T-cell (primary cell): ENCODE data around the gene NPBWR2. TPM values are rescaled to one million over a fixed set of nuclear protein-coding genes. Genes with fewer than 3 reads are reported as not detected.
A peak's percentile ranks its signal among the peaks of the same experiment; 100 is the strongest.

Experiments used
- ATAC-seq, 4 experiments: fragments of 200-7000 bp in 3 of 4; fragments of 150-1000 bp in 1 of 4; cut with Tn5 transposase; replicated peaks in 1 of 4; 1 replicate in 3 of 4; 2 replicates in 1 of 4; pipeline ENCODE4 v1.10.0; 2021; ENCODE audit warnings: moderate library complexity in 3 of 4, mild to moderate bottlenecking in 2 of 4, moderate number of reproducible peaks in 1 of 4
- CTCF ChIA-PET, 2 donors: fragments of 300-600 bp; sonication (Branson Sonifier 250); formaldehyde crosslinking; loops; one replicate each; lab custom pipeline; 2022; ENCODE audit warnings: antibody characterized with exemption in 2 of 2; lab: Charles Lee
- POLR2A ChIA-PET, 2 donors: fragments of 300-600 bp; sonication (Branson Sonifier 250); formaldehyde crosslinking; loops; one replicate each; lab custom pipeline; 2022; ENCODE audit warnings: antibody characterized with exemption in 2 of 2; lab: Charles Lee
- DNase-seq, 35 experiments: peaks; one replicate each; pipeline versions ENCODE4 v3.0.0 to v3.0.0-alpha.2; 2013 to 2023
- H3K27ac ChIP-seq: one replicate; pipeline ENCODE4 v1.5.1; 2013; ENCODE audit warnings: low read length
- H3K27me3 ChIP-seq, 2 experiments: replicated peaks in 1 of 2; 1 replicate in 1 of 2; 2 replicates in 1 of 2; pipeline versions ENCODE4 v1.6.1 to v1.7.0; 2013; ENCODE audit warnings: low read length in 1 of 2, mixed read lengths in 1 of 2; ENCODE audit not compliant: control insufficient read depth in 2 of 2, insufficient read depth in 2 of 2; ENCODE audit errors: extremely low read depth in 1 of 2
- H3K36me3 ChIP-seq, 2 donors: 1 replicate in 1 of 2; 2 replicates in 1 of 2; pipeline versions ENCODE4 v1.6.1 to v1.7.0; 2013; ENCODE audit warnings: low read length in 1 of 2; ENCODE audit not compliant: control insufficient read depth in 2 of 2, insufficient read depth in 1 of 2; ENCODE audit errors: extremely low read depth in 1 of 2
- H3K4me1 ChIP-seq, 2 experiments: 1 replicate in 1 of 2; 2 replicates in 1 of 2; pipeline versions ENCODE4 v1.6.1 to v1.7.0; 2013; ENCODE audit warnings: low read length in 2 of 2, mixed read lengths in 1 of 2; ENCODE audit not compliant: insufficient read depth in 2 of 2, control insufficient read depth in 1 of 2; ENCODE audit errors: extremely low read depth in 1 of 2
- H3K4me3 ChIP-seq, 2 donors: 1 replicate in 1 of 2; 2 replicates in 1 of 2; pipeline versions ENCODE4 v1.5.1 to v1.7.0; 2013; ENCODE audit warnings: mild to moderate bottlenecking in 2 of 2, low read length in 1 of 2, moderate library complexity in 1 of 2; ENCODE audit not compliant: control insufficient read depth in 1 of 2; ENCODE audit errors: extremely low read depth in 1 of 2
- H3K9me3 ChIP-seq: 2 replicates; pipeline ENCODE4 v1.7.0; 2013
- H3K27ac Mint-ChIP-seq, 2 donors: one replicate each; pipeline ENCODE4 v1.8.0; 2020 to 2021; ENCODE audit warnings: mild to moderate bottlenecking in 2 of 2, mixed read lengths in 2 of 2
- H3K27me3 Mint-ChIP-seq, 2 donors: one replicate each; pipeline ENCODE4 v1.8.0; 2021 to 2022; ENCODE audit warnings: mixed read lengths in 2 of 2
- H3K36me3 Mint-ChIP-seq: one replicate; pipeline ENCODE4 v1.8.0; 2021; ENCODE audit warnings: mixed read lengths
- H3K4me1 Mint-ChIP-seq, 3 donors: one replicate each; pipeline ENCODE4 v1.8.0; 2020 to 2022; ENCODE audit warnings: mixed read lengths in 3 of 3, mild to moderate bottlenecking in 1 of 3
- H3K4me3 Mint-ChIP-seq, 3 donors: one replicate each; pipeline ENCODE4 v1.8.0; 2020 to 2022; ENCODE audit warnings: mild to moderate bottlenecking in 3 of 3, mixed read lengths in 3 of 3, moderate library complexity in 3 of 3
- H3K9me3 Mint-ChIP-seq, 3 donors: one replicate each; pipeline ENCODE4 v1.8.0; 2020 to 2022; ENCODE audit warnings: mixed read lengths in 3 of 3
- WGBS: methylation state at CpG from one replicate; pipeline ENCODE4 v1.1.5; 2013; ENCODE audit warnings: missing lambda C conversion rate; ENCODE audit not compliant: insufficient coverage; 5-methylcytosine and 5-hydroxymethylcytosine counted together
- total RNA-seq, 35 experiments: library from RNA in 6 of 35; stranded (reverse) in 6 of 35; fragments of 120-200 nt in 1 of 35; gene quantifications; one replicate each; pipeline versions ENCODE4 v1.2.1 to v1.2.4 and lab custom pipeline; 2013 to 2026

The NPBWR2 gene
- total RNA-seq, 5 donors from 2014 or later (not counting 1 experiment from before 2014, with no cell fraction given): not detected

DNA sequence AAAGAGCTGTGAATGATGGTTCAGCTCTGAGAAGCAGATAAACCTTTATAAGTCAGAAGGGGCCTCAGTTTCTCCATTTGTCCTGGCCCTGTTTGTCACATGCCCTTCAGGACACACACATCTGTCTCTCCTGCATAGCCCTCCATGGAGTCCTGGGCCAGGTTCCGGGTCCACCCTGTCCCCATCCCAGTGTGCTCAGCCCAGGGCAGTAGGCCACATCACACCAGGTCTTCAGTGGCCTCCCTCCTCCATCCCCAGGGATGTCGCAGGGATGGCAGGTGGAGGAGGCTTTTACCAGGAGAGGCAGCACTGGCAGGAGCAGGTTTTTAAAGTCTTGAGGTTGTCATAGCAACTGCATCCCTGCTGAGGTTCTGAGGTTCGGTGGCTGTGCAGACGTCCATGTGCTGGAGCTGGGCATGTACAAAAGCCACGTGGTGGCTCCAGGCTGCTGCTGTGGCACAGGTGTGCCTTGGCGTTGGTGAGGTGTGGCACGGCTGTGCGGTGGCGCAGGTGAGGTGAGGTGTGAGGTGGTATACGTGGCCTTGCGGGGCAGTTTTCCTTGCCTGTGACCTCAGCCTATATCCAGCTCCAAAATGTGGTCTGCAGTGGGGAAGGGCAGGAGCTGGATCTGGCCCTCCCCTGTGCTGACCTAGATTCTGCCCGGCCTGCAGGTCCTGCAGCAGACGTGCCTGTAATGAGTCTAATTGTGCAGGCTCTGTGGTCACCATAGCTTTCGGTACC is 8.0 kb upstream of the NPBWR2 start:
- Histone ChIP-seq H3K27me3 (peaks cover 0 to 5% of the 10 kb centered on the region in 2 experiments), H3K9me3 (no peaks in the 10 kb centered on the region), H3K27ac (no peak overlapping the region), H3K36me3 (no peaks in the 10 kb centered on the region), H3K4me1 (peaks cover 5 to 8% of the 10 kb centered on the region in 2 experiments), H3K4me3 (no peak overlapping the region)
- H3K4me3 Mint-ChIP-seq: no peak overlapping the region
- DNase-seq (peak in 1 of 35 experiments; percentile 21), ATAC-seq (no peak)
- no peaks in the 10 kb centered on the region for H3K36me3 Mint-ChIP-seq
- H3K27ac Mint-ChIP-seq: no peak overlapping the region
- POLR2A ChIA-PET: interaction anchor here in 1 of 2 donors (0.5 to 0.6 kb wide), 2 partner anchors 288 to 324 kb away, joined by 4 to 9 read pairs; no protein-coding TSS in a partner anchor
- H3K9me3 Mint-ChIP-seq: no peaks in the 10 kb centered on the region
- H3K4me1 Mint-ChIP-seq: peaks cover 6 to 7% (median 7%) of the 10 kb centered on the region in 3 donors
- H3K27me3 Mint-ChIP-seq: peaks cover 0 to 1% of the 10 kb centered on the region in 2 donors
- CTCF ChIA-PET: no interaction called here
- 81% methylated on average over 10 of the region's 14 CpGs for WGBS

DNA sequence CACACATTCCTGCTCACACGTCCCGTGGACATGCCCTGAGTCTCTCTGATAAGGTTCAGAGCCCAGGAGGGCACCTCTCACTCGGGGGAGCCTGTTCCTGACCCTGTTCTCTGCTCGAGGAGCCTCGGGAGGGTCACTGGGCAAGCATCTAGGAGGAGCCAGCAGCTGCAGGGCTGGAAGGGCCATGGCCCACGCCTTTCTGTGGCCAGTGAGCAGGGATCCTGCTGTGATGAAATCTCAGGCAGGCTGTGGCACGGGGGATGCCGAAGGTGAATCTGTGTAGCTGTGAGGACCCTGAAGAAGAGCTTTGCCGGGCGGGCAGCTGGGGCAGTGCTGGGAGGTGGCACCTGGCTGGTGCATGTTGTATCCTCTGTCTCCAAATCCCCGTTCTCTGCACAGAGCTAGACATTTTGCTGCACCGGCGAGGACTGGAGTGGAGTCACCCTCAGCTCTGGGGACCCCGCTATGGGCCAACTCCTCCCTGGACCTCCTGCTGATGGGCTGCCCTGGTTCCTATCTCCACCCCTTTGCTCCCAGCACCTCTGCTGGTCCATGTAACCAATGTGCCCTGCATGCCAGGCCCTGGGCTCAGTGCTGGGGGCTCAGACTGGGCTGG is 7.1 kb upstream of the NPBWR2 start:
- DNase-seq (peak in 2 of 35 experiments; percentile 11 to 13), ATAC-seq (no peak)
- peaks cover 0 to 2% (median 0%) of the 10 kb centered on the region in 3 donors for H3K4me1 Mint-ChIP-seq
- ChIA-PET POLR2A (interaction anchor here in 1 of 2 donors (0.6 kb wide), 1 partner anchor 323 kb away, joined by 9 read pairs; no protein-coding TSS in a partner anchor), CTCF (no interaction called here)
- no peak overlapping the region for H3K27ac ChIP-seq
- no peaks in the 10 kb centered on the region for H3K36me3 Mint-ChIP-seq
- H3K36me3 ChIP-seq: no peaks in the 10 kb centered on the region
- no peaks in the 10 kb centered on the region for H3K9me3 ChIP-seq
- no peaks in the 10 kb centered on the region for H3K9me3 Mint-ChIP-seq
- no peak overlapping the region for H3K27ac Mint-ChIP-seq
- H3K27me3 Mint-ChIP-seq: peaks cover 0 to 1% of the 10 kb centered on the region in 2 donors
- H3K27me3 ChIP-seq: peaks cover 0 to 2% of the 10 kb centered on the region in 2 experiments
- 85% methylated on average over 11 of the region's 14 CpGs for WGBS
- no peak overlapping the region for H3K4me3 ChIP-seq
- H3K4me1 ChIP-seq: no peaks in the 10 kb centered on the region
- no peak overlapping the region for H3K4me3 Mint-ChIP-seq

DNA sequence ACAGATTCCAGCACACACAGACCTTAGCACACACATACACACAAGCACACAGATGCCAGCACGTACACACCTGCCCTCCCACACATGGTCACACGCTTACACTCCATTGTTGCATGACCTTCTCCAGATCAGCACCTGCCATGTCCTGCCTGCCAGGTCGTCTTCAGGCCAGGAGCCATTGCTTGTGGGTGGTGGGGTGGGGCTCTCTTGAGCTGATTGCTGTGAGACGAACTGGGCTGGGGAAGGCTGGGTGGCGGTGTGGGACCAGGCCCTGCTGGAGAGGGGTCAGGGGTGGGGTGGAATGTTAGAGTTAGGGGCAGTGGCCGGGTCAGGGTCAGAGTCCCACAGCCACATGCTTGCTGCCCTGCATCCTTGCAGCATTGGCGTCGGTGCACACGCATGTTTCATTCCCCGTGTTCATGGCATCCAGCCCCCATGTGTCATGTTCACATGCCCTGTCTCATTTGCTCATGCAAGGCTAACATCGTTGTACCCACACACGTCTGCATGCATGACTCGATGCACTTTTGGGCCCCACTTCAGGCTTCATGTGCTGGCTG is 6.5 kb upstream of the NPBWR2 start:
- H3K4me3 ChIP-seq: no peak overlapping the region
- Mint-ChIP-seq H3K4me3 (no peak overlapping the region), H3K9me3 (no peaks in the 10 kb centered on the region), H3K27me3 (peaks cover 0 to 1% of the 10 kb centered on the region in 2 donors), H3K27ac (no peak overlapping the region), H3K4me1 (no peaks in the 10 kb centered on the region), H3K36me3 (no peaks in the 10 kb centered on the region)
- WGBS: 80% methylated on average over 11 of the region's 13 CpGs
- no peaks in the 10 kb centered on the region for H3K4me1 ChIP-seq
- H3K27ac ChIP-seq: no peak overlapping the region
- DNase-seq (peak in 1 of 35 experiments; percentile 18), ATAC-seq (no peak)
- ChIA-PET POLR2A (no interaction called here), CTCF (no interaction called here)
- H3K9me3 ChIP-seq: no peaks in the 10 kb centered on the region
- H3K27me3 ChIP-seq: peaks cover 0 to 5% of the 10 kb centered on the region in 2 experiments
- no peaks in the 10 kb centered on the region for H3K36me3 ChIP-seq

DNA sequence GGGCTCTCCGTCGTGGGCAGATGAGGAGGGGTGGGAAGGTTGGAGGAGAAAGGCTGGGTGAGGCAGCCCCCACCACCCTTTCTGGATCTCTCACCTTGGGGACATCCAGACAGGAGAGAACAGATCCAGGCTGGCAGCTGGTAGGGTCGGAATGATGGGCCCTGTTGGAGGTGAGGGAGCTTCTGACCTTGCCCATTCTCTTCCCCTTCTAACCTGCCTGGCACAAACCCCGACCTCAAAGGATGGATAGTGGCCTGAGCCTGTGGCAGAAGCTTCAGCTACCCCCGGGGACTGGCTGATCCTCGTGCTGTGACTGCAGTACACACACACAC is 6.0 kb upstream of the NPBWR2 start:
- H3K27me3 ChIP-seq: peaks cover 0 to 5% of the 10 kb centered on the region in 2 experiments
- no peaks in the 10 kb centered on the region for H3K4me1 ChIP-seq
- Mint-ChIP-seq H3K36me3 (no peaks in the 10 kb centered on the region), H3K4me3 (no peak overlapping the region), H3K27me3 (peaks cover 0 to 1% of the 10 kb centered on the region in 2 donors), H3K27ac (no peak overlapping the region), H3K9me3 (no peaks in the 10 kb centered on the region), H3K4me1 (no peaks in the 10 kb centered on the region)
- H3K36me3 ChIP-seq: no peaks in the 10 kb centered on the region
- H3K27ac ChIP-seq: no peak overlapping the region
- DNase-seq (peak in 1 of 35 experiments; percentile 9), ATAC-seq (no peak)
- CTCF ChIA-PET: no interaction called here
- POLR2A ChIA-PET: no interaction called here
- H3K9me3 ChIP-seq: no peaks in the 10 kb centered on the region
- H3K4me3 ChIP-seq: no peak overlapping the region
- 85% methylated on average over 3 of the region's 6 CpGs for WGBS

DNA sequence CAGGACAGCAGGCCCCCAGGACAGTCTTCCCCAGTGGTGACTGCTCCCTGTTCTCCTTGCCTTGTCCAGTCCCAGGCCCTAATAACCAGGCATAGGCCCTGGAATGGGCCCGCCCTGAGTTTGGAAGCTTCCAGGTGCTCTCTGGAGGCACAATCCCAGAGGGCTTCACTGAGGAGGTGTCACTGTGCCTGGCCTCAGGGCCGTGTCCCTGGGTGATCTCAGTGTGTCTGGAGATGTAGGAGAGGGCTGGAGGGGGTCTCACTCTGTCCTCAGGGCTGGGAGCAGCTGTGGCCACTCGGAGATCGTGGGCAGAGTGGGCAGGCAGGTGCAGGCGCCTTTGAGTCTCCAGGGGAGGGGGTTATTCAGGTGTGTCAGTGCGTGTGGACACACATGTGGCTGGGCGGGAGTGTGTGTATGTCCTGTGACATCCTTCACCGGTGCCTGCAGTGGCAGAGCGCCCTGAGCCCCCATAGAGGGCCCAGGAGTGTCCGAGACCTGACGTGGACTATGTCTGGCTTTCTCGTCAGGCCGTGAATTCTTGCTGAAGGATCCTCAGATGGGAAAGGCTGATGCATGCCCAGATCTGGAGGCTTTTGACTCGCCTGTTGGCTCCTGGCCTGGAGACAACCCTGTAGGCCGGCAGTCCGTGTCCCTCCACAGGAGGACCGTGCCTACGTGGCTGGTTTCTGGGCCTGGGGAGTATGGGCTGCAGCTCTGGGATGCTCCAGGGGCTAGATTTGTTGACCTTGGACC is 5.5 kb upstream of the NPBWR2 start:
- DNase-seq (peak in 1 of 35 experiments; percentile 8), ATAC-seq (no peak)
- H3K27ac Mint-ChIP-seq: no peak overlapping the region
- no peaks in the 10 kb centered on the region for H3K9me3 Mint-ChIP-seq
- H3K4me3 ChIP-seq: no peak overlapping the region
- no peaks in the 10 kb centered on the region for H3K9me3 ChIP-seq
- H3K27me3 Mint-ChIP-seq: peaks cover 0 to 1% of the 10 kb centered on the region in 2 donors
- peaks cover 0 to under 1% of the 10 kb centered on the region in 2 experiments for H3K4me1 ChIP-seq
- H3K27ac ChIP-seq: no peak overlapping the region
- 87% methylated on average over 18 of the region's 18 CpGs for WGBS
- no peaks in the 10 kb centered on the region for H3K36me3 Mint-ChIP-seq
- ChIA-PET POLR2A (no interaction called here), CTCF (no interaction called here)
- H3K4me1 Mint-ChIP-seq: peaks cover 0 to 5% (median 5%) of the 10 kb centered on the region in 3 donors
- H3K27me3 ChIP-seq: peaks cover 0 to 5% of the 10 kb centered on the region in 2 experiments
- no peaks in the 10 kb centered on the region for H3K36me3 ChIP-seq
- no peak overlapping the region for H3K4me3 Mint-ChIP-seq
